Suprapubic skin (tissue), 4 donors: ENCODE data around the gene USP40. TPM values are rescaled to one million over a fixed set of nuclear protein-coding genes. Genes with fewer than 3 reads are reported as not detected.

Experiments used
- DNase-seq, 2 donors: peaks; one replicate each; pipeline ENCODE4 v3.0.0-alpha.2; 2019; ENCODE audit warnings: low spot score in 2 of 2
- H3K27ac ChIP-seq: fragments of 200-600 bp; sonication (generic); one replicate; pipeline ENCODE4 v1.5.1; 2019
- H3K27me3 ChIP-seq: fragments of 200-600 bp; sonication (generic); one replicate; pipeline ENCODE4 v1.5.1; 2019
- H3K36me3 ChIP-seq: fragments of 200-600 bp; sonication (generic); one replicate; pipeline ENCODE4 v1.5.1; 2019
- H3K4me1 ChIP-seq: fragments of 200-600 bp; sonication (generic); one replicate; pipeline ENCODE4 v1.5.1; 2019
- H3K4me3 ChIP-seq: fragments of 200-600 bp; sonication (generic); one replicate; pipeline ENCODE4 v1.5.1; 2019; ENCODE audit warnings: mild to moderate bottlenecking
- H3K9me3 ChIP-seq: fragments of 200-600 bp; sonication (generic); one replicate; pipeline ENCODE4 v1.5.1; 2019
- CTCF ChIP-seq, 2 donors: fragments of 200-600 bp in 1 of 2; fragments of 450-650 bp in 1 of 2; sonication (generic) in 1 of 2; IDR thresholded peaks; one replicate each; pipeline ENCODE4 v1.5.1; 2016 to 2019; ENCODE audit warnings: antibody characterized with exemption in 2 of 2, mild to moderate bottlenecking in 1 of 2, moderate library complexity in 1 of 2
- EP300 ChIP-seq: sonication (generic); formaldehyde crosslinking; IDR thresholded peaks from one replicate; pipeline ENCODE4 v1.6.1; 2017; ENCODE audit warnings: antibody characterized with exemption
- POLR2A ChIP-seq, 2 donors: fragments of 450-650 bp; IDR thresholded peaks; one replicate each; pipeline ENCODE4 v1.6.1; 2017; ENCODE audit warnings: antibody characterized with exemption in 2 of 2, mild to moderate bottlenecking in 2 of 2, moderate library complexity in 2 of 2
- POLR2AphosphoS5 ChIP-seq, 3 donors: sonication (generic); formaldehyde crosslinking; IDR thresholded peaks; one replicate each; pipeline ENCODE4 v1.6.1; 2017; ENCODE audit warnings: antibody characterized with exemption in 3 of 3
- WGBS: methylation state at CpG from one replicate; pipeline ENCODE4 v1.1.5; 2018; 5-methylcytosine and 5-hydroxymethylcytosine counted together
- total RNA-seq, 4 donors: library from RNA; depleted of rRNA; stranded (reverse); fragments of >200 nt; gene quantifications; one replicate each; pipeline ENCODE4 v1.1.0, GENCODE V29; 2016

Gene USP40
- total RNA-seq, 4 donors from 2014 or later: 16.2 to 125 (median 40.1) TPM

DNA sequence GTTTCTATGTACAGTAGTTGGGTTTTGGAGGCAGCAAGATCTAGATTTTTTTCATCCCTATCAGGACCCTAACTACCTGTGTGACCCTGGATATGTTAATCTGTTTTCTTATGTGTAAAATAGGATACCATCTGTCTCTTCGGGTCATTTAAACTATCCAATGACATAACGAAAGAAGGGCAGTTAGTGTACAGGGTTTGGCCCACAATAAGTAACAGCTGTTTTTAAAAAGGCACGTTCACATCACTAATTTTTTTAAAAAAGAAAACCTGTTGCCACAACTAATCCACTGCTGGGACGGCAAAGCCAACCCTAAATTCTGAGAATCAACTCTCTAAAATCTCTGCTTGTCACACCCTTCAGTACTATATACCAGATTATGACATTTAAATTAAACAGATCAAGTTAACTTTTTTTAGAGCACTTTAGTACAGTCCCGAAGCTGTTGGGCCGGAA lies 869 bp downstream of the USP40 start:
- H3K27ac ChIP-seq: peak overlapping the region; percentile 96
- no peaks in the 10 kb centered on the region for H3K27me3 ChIP-seq
- DNase-seq: no peak
- TF ChIP-seq EP300: no peak
- no peak for TF ChIP-seq CTCF (IDR thresholded peaks at IDR 0.05)
- TF ChIP-seq POLR2A (IDR thresholded peaks at IDR 0.05): no peak
- TF ChIP-seq POLR2AphosphoS5 (IDR thresholded peaks at IDR 0.05): no peak
- peak overlapping the region; percentile 74 for H3K4me3 ChIP-seq
- H3K9me3 ChIP-seq: no peaks in the 10 kb centered on the region
- H3K4me1 ChIP-seq: peaks cover 16% of the 10 kb centered on the region
- WGBS: 6% methylated on average over 6 of the region's 6 CpGs
- H3K36me3 ChIP-seq: no peaks in the 10 kb centered on the region

GRCh38 chr2:233563663-233564430 lies 2.7 kb downstream of the USP40 start:
- no peak for TF ChIP-seq POLR2A (IDR thresholded peaks at IDR 0.05)
- TF ChIP-seq POLR2AphosphoS5 (IDR thresholded peaks at IDR 0.05): no peak
- TF ChIP-seq CTCF (IDR thresholded peaks at IDR 0.05): no peak
- TF ChIP-seq EP300: no peak
- Histone ChIP-seq H3K27ac (no peak overlapping the region), H3K9me3 (no peaks in the 10 kb centered on the region), H3K27me3 (no peaks in the 10 kb centered on the region), H3K4me1 (peaks cover 16% of the 10 kb centered on the region), H3K4me3 (no peak overlapping the region), H3K36me3 (peaks cover 9% of the 10 kb centered on the region)
- no peak for DNase-seq
- 90% methylated on average over 8 of the region's 8 CpGs for WGBS

GRCh38 chr2:233556881-233557736 lies 9.5 kb downstream of the USP40 start:
- H3K27me3 ChIP-seq: no peaks in the 10 kb centered on the region
- H3K4me1 ChIP-seq: no peaks in the 10 kb centered on the region
- H3K4me3 ChIP-seq: no peak overlapping the region
- 69% methylated on average over 7 of the region's 7 CpGs for WGBS
- no peak for TF ChIP-seq CTCF (IDR thresholded peaks at IDR 0.05)
- no peak for TF ChIP-seq POLR2A (IDR thresholded peaks at IDR 0.05)
- no peak for DNase-seq
- peaks cover 41% of the 10 kb centered on the region for H3K36me3 ChIP-seq
- H3K9me3 ChIP-seq: no peaks in the 10 kb centered on the region
- no peak overlapping the region for H3K27ac ChIP-seq

GRCh38 chr2:233553366-233553765 lies 13.2 kb downstream of the USP40 start:
- H3K4me1 ChIP-seq: no peaks in the 10 kb centered on the region
- H3K27ac ChIP-seq: no peak overlapping the region
- DNase-seq: no peak
- H3K36me3 ChIP-seq: peaks cover 53% of the 10 kb centered on the region
- H3K27me3 ChIP-seq: no peaks in the 10 kb centered on the region
- TF ChIP-seq EP300 (no peak), CTCF (IDR thresholded peaks at IDR 0.05) (no peak), POLR2A (IDR thresholded peaks at IDR 0.05) (no peak), POLR2AphosphoS5 (IDR thresholded peaks at IDR 0.05) (no peak)
- no peaks in the 10 kb centered on the region for H3K9me3 ChIP-seq
- H3K4me3 ChIP-seq: no peak overlapping the region

DNA sequence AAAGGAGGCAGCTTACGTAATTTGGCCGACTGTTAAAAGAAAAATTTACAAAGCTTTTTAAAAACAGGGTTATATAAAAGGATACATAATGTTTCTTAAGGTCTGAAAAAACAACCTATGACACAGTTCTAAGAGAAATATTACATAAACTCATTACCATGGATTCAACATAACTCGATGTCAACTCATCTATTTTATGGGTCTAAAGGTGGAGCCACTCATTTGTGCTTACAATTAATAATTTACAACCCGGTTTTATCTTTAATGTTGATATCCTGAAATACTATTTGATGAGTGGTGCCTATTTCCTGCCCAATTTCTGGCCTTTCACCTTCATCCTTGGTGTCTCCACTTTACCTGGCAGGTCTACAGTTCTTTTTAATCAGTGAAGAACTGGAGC lies 15.1 kb downstream of the USP40 start:
- no peaks in the 10 kb centered on the region for H3K27me3 ChIP-seq
- no peak overlapping the region for H3K27ac ChIP-seq
- TF ChIP-seq EP300 (no peak), POLR2AphosphoS5 (IDR thresholded peaks at IDR 0.05) (no peak), POLR2A (IDR thresholded peaks at IDR 0.05) (no peak), CTCF (IDR thresholded peaks at IDR 0.05) (no peak)
- WGBS: 66% methylated on average over 4 of the region's 4 CpGs
- H3K4me1 ChIP-seq: no peaks in the 10 kb centered on the region
- H3K36me3 ChIP-seq: peaks cover 68% of the 10 kb centered on the region
- no peak for DNase-seq
- no peak overlapping the region for H3K4me3 ChIP-seq
- no peaks in the 10 kb centered on the region for H3K9me3 ChIP-seq
